DND-41 (cell line): ENCODE measurements around the gene GUCY1A1.

Source experiments
- ATAC-seq: fragments of 200-7000 bp; cut with Tn5 transposase; 3 replicates; pipeline ENCODE4 v1.9.1; 2021; ENCODE audit warnings: low read depth; ENCODE audit not compliant: insufficient read depth
- DNase-seq: peaks from one replicate; pipeline ENCODE4 v3.0.0-alpha.2; 2020
- H2AFZ ChIP-seq: 2 replicates; pipeline ENCODE4 v1.6.0; 2012; ENCODE audit warnings: low read depth, low read length
- H3K27ac ChIP-seq: 2 replicates; pipeline ENCODE4 v1.5.1; 2012; ENCODE audit warnings: low read length, inconsistent platforms
- H3K27me3 ChIP-seq: fragments of 200-600 bp; sonication (generic); 2 replicates; pipeline ENCODE4 v1.6.0; 2012; ENCODE audit warnings: low read length, mild to moderate bottlenecking, inconsistent platforms; ENCODE audit not compliant: insufficient read depth, poor library complexity
- H3K36me3 ChIP-seq: 2 replicates; pipeline ENCODE4 v1.5.1; 2012; ENCODE audit warnings: low read length, inconsistent platforms; ENCODE audit not compliant: insufficient read depth
- H3K4me1 ChIP-seq: 2 replicates; pipeline ENCODE4 v1.5.1; 2012; ENCODE audit warnings: mild to moderate bottlenecking, low read length; ENCODE audit not compliant: insufficient read depth
- H3K4me2 ChIP-seq: 2 replicates; pipeline ENCODE4 v1.6.0; 2012; ENCODE audit warnings: mild to moderate bottlenecking, moderate library complexity, low read length, inconsistent platforms; ENCODE audit not compliant: insufficient read depth
- H3K4me3 ChIP-seq, 2 experiments: fragments of 200-600 bp in 1 of 2; shearing (Covaris generic) in 1 of 2; 2 replicates each; pipeline ENCODE4 v1.5.1; 2012 to 2016; ENCODE audit warnings: inconsistent platforms in 2 of 2, low read length in 2 of 2, mild to moderate bottlenecking in 2 of 2, low read depth in 1 of 2, moderate library complexity in 1 of 2
- H3K79me2 ChIP-seq: 2 replicates; pipeline ENCODE4 v1.6.0; 2012; ENCODE audit warnings: low read length, inconsistent platforms; ENCODE audit not compliant: insufficient read depth
- H3K9ac ChIP-seq: 2 replicates; pipeline ENCODE4 v1.6.0; 2012; ENCODE audit warnings: low read depth, mild to moderate bottlenecking, inconsistent platforms, low read length, moderate library complexity
- H3K9me3 ChIP-seq: 2 replicates; pipeline ENCODE4 v1.5.1; 2012; ENCODE audit warnings: low read length, moderate library complexity, mild to moderate bottlenecking, inconsistent platforms; ENCODE audit not compliant: insufficient read depth, severe bottlenecking
- H4K20me1 ChIP-seq: 2 replicates; pipeline ENCODE4 v1.6.0; 2012; ENCODE audit warnings: low read length; ENCODE audit not compliant: insufficient read depth
- EZH2 ChIP-seq: IDR thresholded peaks from 3 replicates; pipeline ENCODE4 v1.6.1; 2012; ENCODE audit warnings: borderline replicate concordance, low read depth, mild to moderate bottlenecking, moderate library complexity, low read length, inconsistent platforms; ENCODE audit not compliant: severe bottlenecking
- TF ChIP-seq, protein P1 (sequence below): IDR thresholded peaks from 2 replicates; pipeline ENCODE4 v1.5.1; 2012; ENCODE audit warnings: borderline replicate concordance, low read length, moderate library complexity, mild to moderate bottlenecking; ENCODE audit not compliant: poor library complexity, severe bottlenecking; ENCODE audit errors: extremely low read depth

The GUCY1A1 gene

DNA sequence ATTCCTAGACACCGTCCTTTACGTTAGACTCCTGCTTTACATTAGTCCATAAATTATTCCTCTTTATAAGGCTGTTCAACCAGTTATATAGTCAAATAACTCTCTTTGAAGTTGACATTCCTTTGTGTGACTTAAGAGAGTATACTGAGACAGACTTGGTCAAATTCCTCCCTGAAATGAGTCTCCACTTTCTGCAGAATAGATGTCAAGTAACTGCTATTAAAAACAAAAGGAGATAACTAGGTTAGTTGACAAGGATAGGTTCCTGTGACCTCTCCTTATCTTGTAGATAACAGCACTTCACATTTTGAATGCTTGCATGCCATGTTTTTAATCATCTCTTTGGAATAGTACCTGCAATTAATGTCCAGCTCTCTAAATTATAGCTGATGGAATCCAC lies 5.7 kb downstream of the GUCY1A1 start:
- no peak overlapping the region for H3K9ac ChIP-seq
- TF ChIP-seq EZH2: no peak
- TF ChIP-seq, protein P1, sequence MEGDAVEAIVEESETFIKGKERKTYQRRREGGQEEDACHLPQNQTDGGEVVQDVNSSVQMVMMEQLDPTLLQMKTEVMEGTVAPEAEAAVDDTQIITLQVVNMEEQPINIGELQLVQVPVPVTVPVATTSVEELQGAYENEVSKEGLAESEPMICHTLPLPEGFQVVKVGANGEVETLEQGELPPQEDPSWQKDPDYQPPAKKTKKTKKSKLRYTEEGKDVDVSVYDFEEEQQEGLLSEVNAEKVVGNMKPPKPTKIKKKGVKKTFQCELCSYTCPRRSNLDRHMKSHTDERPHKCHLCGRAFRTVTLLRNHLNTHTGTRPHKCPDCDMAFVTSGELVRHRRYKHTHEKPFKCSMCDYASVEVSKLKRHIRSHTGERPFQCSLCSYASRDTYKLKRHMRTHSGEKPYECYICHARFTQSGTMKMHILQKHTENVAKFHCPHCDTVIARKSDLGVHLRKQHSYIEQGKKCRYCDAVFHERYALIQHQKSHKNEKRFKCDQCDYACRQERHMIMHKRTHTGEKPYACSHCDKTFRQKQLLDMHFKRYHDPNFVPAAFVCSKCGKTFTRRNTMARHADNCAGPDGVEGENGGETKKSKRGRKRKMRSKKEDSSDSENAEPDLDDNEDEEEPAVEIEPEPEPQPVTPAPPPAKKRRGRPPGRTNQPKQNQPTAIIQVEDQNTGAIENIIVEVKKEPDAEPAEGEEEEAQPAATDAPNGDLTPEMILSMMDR: no peak
- H3K27me3 ChIP-seq: no peaks in the 10 kb centered on the region
- H3K4me1 ChIP-seq: peaks cover 15% of the 10 kb centered on the region
- no peaks in the 10 kb centered on the region for H3K9me3 ChIP-seq
- ATAC-seq: no peak
- no peak overlapping the region for H3K27ac ChIP-seq
- peaks cover 7% of the 10 kb centered on the region for H3K36me3 ChIP-seq
- peaks cover 56% of the 10 kb centered on the region for H3K79me2 ChIP-seq
- no peak overlapping the region for H2AFZ ChIP-seq
- no peak overlapping the region for H3K4me3 ChIP-seq
- no peaks in the 10 kb centered on the region for H4K20me1 ChIP-seq
- H3K4me2 ChIP-seq: no peak overlapping the region
- no peak for DNase-seq

DNA sequence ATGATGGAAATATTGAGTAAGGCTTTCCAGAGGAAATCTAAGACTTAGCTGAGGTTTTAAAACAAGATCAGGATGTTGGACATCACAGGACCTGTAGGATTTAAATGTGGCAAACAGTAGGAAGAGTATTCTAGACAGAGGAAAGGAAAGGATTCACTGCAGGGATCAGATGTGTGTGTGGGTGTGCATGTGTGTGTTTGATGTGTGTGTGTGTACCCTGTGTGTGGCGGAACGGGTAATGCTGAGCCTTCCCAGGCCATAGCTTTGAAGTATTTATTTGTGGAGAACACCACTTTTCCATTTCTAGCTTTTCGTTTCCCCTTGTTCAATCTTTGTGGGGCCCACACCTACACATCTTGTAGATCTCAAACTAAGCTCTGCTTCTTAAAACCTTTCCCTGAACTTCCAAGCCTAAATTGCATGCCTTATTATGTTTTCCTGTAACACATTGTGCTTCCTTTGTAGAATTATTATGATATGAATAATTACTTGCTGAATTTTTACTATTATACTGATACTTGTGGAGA lies 6.9 kb downstream of the GUCY1A1 start:
- Histone ChIP-seq H3K9me3 (no peaks in the 10 kb centered on the region), H3K36me3 (peaks cover 7% of the 10 kb centered on the region; the same call in 1 of the 2 replicates), H3K79me2 (peaks cover 51% of the 10 kb centered on the region), H3K4me3 (no peak overlapping the region), H2AFZ (no peak overlapping the region), H3K9ac (no peak overlapping the region), H3K4me2 (no peak overlapping the region), H3K4me1 (peaks cover 14% of the 10 kb centered on the region), H3K27ac (no peak overlapping the region), H4K20me1 (no peaks in the 10 kb centered on the region), H3K27me3 (no peaks in the 10 kb centered on the region)
- no peak for DNase-seq
- ATAC-seq: no peak
- TF ChIP-seq EZH2: no peak
- TF ChIP-seq, protein P1: no peak

- H3K4me2 ChIP-seq: no peak overlapping the region
Measured at GRCh38 chr4:155674669-155675071, 8.0 kb downstream of the GUCY1A1 start.

More at GRCh38 chr4:155674669-155675071, 8.0 kb downstream of the GUCY1A1 start:
- TF ChIP-seq, protein P1: no peak
- Histone ChIP-seq H3K36me3 (peaks cover 7% of the 10 kb centered on the region; the same call in 1 of the 2 replicates), H3K9ac (no peak overlapping the region), H2AFZ (no peak overlapping the region), H3K4me1 (peaks cover 3% of the 10 kb centered on the region; the same call in 1 of the 2 replicates), H3K27me3 (no peaks in the 10 kb centered on the region), H4K20me1 (no peaks in the 10 kb centered on the region), H3K27ac (no peak overlapping the region), H3K4me3 (no peak overlapping the region), H3K9me3 (no peaks in the 10 kb centered on the region), H3K79me2 (peaks cover 44% of the 10 kb centered on the region)
- no peak for DNase-seq
- ATAC-seq: no peak
